ENCODE data around the gene TAF6.

Gene TAF6

DNA sequence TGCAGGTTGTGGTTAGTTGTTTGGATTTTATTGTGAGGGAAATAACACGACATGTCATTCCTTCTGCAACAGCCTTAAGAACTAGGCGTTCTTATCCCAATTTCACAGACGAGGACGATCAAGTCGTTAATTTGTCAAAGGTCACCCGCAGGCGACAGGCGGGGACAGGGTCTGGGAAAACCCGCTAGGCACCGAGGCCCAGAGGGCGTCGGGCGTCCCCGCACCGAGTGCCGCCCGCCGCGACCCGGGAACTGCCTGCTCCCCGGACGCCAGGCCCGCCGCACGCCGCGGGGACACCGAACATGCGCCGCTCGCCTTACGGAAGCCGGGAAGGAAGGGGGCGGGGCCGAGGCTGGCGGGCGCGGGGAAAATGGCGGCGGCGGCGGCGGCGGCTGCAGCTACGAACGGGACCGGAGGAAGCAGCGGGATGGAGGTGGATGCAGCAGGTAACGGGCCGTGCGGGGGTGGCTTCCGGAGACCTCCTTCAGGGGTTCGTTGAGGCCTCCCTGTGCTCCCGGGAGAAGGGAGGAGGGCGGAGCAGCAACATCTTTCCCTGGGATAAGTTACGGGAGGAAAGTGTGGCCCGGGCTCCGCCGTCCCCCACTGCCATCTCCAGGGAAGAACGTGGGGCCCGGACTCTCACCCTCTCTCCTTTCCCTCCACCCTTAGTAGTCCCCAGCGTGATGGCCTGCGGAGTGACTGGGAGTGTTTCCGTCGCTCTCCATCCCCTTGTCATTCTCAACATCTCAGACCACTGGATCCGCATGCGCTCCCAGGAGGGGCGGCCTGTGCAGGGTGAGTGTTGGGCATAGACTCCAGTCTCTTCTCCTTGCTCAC, 30.3 kb downstream of the TAF6 start, which contains the start of gene COPS6:
COPS6 (plus strand) TSS at position 349 of the 837 bp plus-strand sequence; CDS start at position 371, 22 bp downstream.
- H3K4me3 ChIP-seq (ENCODE audit: control insufficient read depth, low read depth, low read length), result peak within 1 kb of the TSS; percentile 87
- DNase-seq (ENCODE audit: low read depth), result peak; percentile 65
- no peak for TF ChIP-seq CTCF (conservative IDR thresholded peaks at IDR 0.05; ENCODE audit: control insufficient read depth, insufficient read depth, low read depth, low read length)

GRCh38 chr7:100088095-100088620, 31.0 kb downstream of the TAF6 start:
- TF ChIP-seq CTCF (conservative IDR thresholded peaks at IDR 0.05; ENCODE audit: control insufficient read depth, insufficient read depth, low read depth, low read length), result no peak
- DNase-seq (ENCODE audit: low read depth), result no peak
- peak overlapping the region; percentile 87 for H3K4me3 ChIP-seq (ENCODE audit: control insufficient read depth, low read depth, low read length)

DNA sequence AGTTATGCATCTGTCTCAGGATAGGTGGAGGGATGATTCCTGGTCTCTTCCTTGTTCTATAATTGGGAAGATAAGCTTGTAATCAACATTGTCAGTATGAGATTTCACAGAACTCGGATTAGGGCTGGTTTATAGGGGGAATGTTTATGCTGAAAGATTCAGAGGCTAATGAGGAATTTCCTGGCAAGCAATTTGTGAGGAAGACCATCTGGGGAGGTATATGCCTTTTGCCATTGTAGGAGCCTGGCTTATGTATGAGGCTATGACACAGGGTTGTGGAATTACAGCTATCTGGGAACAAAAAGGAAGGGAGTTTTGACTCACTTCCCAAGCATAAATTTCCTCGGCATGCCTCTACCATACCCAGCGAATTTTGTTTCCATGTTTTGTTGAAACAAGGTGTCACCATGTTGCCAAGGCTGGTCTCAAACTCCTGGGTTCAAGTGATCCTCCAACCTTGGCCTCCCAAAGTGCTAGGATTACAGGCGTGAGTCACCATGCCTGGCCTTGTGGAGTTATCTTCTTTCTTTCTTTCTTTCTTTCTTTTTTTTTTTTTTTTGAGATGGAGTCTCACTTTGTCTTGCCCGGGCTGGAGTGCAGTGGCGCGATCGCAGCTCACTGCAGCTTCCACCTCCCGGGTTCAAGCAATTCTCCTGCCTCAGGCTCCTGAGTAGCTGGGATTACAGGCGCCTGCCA, 32.0 kb downstream of the TAF6 start:
- TF ChIP-seq CTCF (conservative IDR thresholded peaks at IDR 0.05; ENCODE audit: control insufficient read depth, insufficient read depth, low read depth, low read length), result no peak
- peak; percentile 97 for DNase-seq (ENCODE audit: low read depth)
- H3K4me3 ChIP-seq (ENCODE audit: control insufficient read depth, low read depth, low read length), result no peak overlapping the region

DNA sequence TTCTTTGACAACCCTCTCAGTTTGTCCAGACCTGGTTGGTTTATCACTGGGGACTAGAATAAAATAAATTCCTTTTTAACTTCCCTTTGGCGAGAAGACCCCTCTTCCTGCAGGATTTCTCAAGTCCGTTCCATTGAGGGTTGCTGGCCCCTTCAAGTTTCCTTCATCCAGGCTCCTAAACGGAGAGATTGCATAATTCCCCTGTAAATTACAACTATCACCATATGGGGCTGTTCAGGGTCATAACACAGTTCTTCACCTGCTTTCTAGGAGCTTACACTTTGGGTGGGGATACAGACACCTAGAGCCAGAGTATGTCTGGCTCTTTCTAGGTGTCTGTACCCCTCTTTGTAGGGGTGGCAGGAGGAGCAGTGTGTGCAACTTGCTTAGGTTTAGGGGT, 33.6 kb downstream of the TAF6 start:
- H3K4me3 ChIP-seq (ENCODE audit: control insufficient read depth, low read depth, low read length), result no peak overlapping the region
- TF ChIP-seq CTCF (conservative IDR thresholded peaks at IDR 0.05; ENCODE audit: control insufficient read depth, insufficient read depth, low read depth, low read length), result no peak
- no peak for DNase-seq (ENCODE audit: low read depth)

GRCh38 chr7:100082978-100083377, 36.2 kb downstream of the TAF6 start:
- H3K4me3 ChIP-seq (ENCODE audit: control insufficient read depth, low read depth, low read length), result no peak overlapping the region
- no peak for TF ChIP-seq CTCF (conservative IDR thresholded peaks at IDR 0.05; ENCODE audit: control insufficient read depth, insufficient read depth, low read depth, low read length)
- DNase-seq (ENCODE audit: low read depth), result no peak

DNA sequence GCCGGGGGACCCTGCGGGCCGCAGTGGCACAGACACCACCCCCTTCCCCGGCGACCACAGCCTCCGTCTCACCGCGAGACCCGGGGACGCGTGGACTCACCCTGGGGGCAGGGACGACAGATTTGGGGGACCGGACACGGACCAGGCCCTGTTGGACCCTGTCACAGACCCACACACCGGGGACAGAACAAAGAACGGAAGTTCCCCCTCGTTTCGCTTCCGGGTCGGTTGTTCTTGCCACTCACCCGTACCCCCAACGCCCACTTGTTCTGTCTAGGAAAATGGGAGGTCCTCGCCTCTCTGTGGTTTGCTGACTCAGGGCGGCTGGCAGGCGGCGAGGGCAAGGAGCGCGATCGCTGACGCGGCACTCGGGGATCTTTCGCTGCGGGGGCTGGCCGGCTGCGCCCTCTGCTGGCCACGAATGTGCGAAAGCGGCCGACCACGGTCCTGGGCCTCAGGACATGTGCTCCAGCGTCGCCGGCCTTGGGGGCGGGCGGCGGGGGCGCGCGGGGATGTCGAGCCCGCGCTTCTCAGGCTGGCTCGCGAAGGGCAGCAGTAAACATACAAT, 37.5 kb downstream of the TAF6 start, which contains the start of gene ZNF3:
ZNF3 (minus strand) TSS at position 189 of the 568 bp plus-strand sequence. CDS start 4,366 bp downstream, outside the sequence.
- DNase-seq (ENCODE audit: low read depth), result peak; percentile 99
- peak within 1 kb of the TSS; percentile 92 for H3K4me3 ChIP-seq (ENCODE audit: control insufficient read depth, low read depth, low read length)
- peak; percentile 52 for TF ChIP-seq CTCF (conservative IDR thresholded peaks at IDR 0.05; ENCODE audit: control insufficient read depth, insufficient read depth, low read depth, low read length)
